ENCODE measurements around the gene IGF2BP2.
A peak's percentile ranks its signal among the peaks of the same experiment; 100 is the strongest.
"Not testable (repeated sequence)": the region's sequence is repeated elsewhere in the genome, so short reads cannot be mapped to it uniquely, and the experiment has no call there.

The IGF2BP2 gene

DNA sequence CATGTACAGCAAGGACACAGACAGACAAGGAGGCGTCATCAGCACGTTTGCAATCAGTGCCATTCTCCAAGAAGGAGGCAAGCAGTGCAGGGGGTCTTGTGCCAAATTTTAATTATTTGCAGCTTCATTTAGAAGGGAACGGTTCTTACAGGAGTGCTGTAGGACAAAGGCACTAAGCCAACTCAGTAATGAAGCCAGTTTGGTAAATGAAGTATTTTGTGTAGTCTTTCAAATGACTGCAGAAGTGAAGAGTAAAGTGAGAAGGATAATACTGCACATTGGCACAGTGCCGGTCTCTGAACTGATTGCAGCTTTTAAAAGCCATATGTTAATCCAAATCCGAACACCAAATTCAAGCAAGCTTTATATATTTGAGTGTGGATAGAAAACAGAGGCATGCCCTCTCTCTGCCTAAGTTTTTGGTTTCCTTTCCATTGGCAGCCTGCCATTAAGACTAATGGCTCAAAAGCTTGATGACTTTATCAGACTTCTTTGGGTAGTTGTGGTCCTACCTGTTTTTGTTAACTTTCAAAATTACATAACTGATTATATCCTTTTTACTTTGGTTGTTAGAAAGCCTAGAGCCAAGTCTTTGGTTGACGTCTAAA is 137.5 kb downstream of the IGF2BP2 start:
- DNase-seq (ENCODE audit: insufficient read length, low spot score) (no peak), FAIRE-seq (no peak)

DNA sequence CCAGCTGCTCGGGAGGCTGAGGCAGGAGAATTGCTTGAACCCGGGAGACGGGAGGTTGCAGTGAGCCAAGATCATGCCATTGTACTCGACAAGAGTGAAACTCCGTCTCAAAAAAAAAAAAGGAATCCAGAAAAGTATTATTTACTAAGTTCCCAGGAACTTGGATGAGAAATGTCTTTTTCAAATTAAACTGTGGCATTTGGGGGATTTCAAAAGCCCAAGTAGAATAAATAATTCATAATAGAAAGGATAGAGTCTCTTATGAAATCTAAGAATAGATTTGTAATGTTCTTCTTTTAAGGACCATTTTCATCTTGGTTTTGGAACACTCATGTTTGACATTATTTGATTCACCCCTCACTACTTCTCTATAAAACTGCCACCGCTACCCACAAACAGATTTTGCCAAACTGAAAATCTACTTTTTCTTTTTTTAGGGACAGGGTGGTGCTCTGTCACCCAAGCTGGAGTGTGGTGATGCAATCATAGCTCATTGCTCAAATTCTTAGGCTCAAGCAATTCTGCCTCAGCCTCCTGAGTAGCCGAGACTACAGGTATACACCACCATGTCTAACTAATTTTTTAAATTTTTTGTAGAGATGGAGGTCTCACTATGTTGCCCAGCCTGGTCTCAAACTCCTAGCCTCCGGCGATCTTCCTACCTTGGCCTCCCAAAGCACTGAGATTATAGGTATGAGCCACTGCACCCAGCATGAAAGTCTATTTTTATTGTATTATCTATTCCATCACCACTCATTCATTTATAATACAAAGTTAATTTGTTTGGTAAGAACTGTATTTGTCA is 139.4 kb downstream of the IGF2BP2 start:
- DNase-seq (ENCODE audit: insufficient read length, low spot score): no peak
- no peak for FAIRE-seq

DNA sequence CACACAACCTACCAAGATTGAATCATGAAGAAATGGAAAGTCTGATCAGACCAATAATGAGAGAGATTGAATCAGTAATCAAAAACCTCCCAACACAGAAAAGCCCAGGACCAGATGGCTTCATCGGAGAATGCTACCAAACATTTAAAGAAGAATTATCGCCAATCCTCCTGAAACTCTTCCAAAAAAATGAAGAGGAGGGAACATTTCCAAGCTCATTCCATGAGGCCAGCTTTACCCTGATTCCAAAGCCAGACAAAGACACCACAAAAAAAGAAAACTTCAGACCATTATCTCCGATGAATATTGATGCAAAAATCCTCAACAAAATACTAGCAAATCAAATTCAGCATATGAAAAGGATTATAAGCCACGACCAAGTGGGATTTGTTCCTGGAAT is 144.6 kb downstream of the IGF2BP2 start:
- DNase-seq (ENCODE audit: insufficient read length, low spot score) (no peak), FAIRE-seq (no peak)

- DNase-seq (ENCODE audit: insufficient read length, low spot score) (no peak), FAIRE-seq (no peak)
Observed at GRCh38 chr3:185678027-185678426, 146.8 kb downstream of the IGF2BP2 start.

DNA sequence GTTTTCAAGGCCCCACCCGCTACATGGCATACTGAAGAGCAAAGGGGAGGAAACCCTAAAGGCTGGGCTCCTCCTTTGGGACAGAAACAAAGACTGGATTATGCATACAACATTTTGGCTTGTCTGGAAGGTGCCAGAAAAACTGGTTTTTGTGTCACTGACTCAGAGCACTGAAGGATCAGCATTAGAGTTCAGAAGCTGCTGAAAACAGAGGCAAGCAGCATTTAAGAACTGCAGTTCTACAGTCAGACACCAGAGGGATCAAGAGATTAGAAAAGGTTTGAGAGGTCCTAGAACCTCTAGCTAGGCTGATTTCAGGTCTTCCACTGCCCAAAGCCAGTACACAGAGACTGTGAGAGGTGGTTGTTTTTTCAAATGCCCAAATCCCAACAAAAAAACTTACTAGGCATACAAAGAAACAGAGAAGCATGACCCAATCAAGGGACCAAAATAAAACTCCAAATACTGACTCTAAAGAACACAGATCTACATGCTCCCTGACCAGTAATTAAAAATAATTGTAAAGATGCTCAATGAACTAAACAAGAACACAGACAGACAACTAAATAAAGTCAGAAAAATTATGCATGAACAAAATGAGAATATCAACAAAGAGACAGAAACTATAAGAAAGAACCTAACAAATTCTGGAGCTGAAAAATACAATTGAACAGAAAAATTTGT is 147.6 kb downstream of the IGF2BP2 start:
- FAIRE-seq (no peak), DNase-seq (ENCODE audit: insufficient read length, low spot score) (peak; percentile 89)

DNA sequence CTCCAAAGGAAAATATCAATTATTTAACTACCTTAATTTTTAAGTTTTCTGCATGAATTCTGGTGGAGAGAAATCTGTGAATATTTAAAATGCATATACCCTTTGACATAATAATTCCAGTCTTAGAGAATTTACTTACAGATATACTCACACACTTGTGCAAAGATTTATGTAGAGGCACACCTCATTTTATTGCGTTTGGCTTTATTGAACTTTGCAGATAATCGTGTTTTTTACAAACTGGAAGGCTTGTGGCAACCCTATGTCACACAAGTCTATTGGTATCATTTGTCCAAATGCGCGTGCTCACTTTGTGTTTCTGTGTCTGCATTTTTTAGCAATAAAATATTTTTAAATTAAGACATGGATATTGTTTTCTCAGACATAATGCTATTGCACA is 157.3 kb downstream of the IGF2BP2 start:
- no peak for DNase-seq (ENCODE audit: insufficient read length, low spot score)
- no peak for FAIRE-seq

- no peak for FAIRE-seq
- no peak for DNase-seq (ENCODE audit: insufficient read length, low spot score)
Observed at GRCh38 chr3:185663929-185664328, 160.9 kb downstream of the IGF2BP2 start.

DNA sequence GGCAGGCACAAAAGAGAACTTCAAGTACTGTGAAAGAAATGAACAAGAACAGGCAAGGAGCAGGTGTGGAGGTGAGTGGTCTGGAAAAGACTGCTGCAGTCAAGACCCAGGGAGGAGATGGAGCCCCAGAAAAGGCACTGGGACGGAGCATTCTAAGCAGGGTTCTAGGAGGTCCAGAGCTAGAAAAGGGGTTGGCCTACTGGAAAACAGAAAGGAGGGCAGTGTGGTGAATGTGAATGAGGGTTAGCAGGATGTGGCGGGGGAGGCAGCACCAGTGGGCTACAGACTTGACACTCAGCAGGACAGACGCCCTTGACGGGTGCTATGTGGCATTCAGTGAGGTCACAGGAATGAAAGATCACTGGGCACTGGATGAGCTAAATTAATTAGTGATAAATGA is 163.1 kb downstream of the IGF2BP2 start:
- FAIRE-seq (no peak), DNase-seq (ENCODE audit: insufficient read length, low spot score) (no peak)

DNA sequence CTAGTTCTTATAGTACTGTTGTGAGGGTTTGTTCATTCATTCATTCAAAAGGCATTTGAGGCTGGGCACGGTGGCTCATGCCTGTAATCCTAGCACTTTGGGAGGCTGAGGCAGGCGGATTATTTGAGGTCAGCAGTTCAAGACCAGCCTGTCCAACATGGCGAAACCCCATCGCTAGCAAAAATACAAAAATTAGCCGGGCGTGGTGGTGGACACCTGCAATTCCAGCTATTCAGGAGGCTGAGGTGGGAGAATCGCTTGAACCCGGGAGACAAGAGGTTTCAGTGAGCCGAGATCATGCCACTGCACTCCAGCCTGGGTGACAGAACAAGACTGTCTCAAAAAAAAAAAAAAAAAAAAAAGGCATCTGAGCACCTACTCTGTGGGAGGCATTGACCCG is 163.5 kb downstream of the IGF2BP2 start:
- FAIRE-seq; DNase-seq (ENCODE audit: insufficient read length, low spot score): not testable (repeated sequence)

DNA sequence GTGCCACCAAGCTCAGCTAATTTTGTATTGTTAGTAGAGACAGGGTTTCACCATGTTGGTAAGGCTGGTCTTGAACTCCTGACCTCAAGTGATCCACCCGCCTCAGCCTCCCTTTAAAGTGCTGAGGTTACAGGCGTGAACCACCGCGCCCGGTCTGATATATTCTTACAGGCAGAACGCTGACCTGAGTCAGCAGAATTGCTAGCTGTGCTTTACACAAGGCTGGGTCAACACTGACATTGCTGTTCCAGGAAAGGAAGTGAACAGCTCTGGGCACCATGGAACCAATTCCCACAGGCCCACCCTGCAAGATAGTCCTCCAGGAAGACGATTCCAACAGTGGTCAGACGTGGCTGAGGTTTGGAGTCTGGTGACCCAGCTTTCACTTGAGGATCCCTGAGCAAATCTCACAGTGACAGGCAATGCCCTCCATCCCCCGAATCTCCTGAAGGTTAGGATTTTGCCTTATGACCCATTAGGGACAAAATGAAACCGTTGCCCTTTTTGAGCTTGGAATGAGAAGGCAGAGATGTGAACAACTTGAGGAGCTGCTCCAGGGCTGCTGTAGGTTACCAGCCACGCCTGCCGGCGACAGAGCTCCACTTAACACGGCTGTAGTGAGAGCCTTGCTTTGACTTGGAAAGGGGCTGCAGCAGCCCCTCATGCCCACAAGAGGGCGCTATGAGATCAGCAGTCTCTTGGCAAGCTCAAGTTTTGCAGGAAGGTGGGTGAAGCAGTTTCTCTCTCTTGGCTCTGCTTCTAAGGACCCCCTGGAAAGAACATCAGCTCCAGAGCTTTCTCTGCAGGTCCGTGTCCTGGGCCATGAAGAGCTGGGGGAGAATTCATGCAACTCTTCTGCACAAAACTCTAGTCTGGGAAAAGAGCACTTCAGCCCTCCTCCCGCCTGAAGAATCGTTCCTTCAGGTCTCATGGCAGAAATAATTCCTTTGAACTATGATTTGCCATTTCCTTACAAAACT is 164.6 kb downstream of the IGF2BP2 start:
- FAIRE-seq (no peak), DNase-seq (ENCODE audit: insufficient read length, low spot score) (peak; percentile 73)

- no peak for FAIRE-seq
- no peak for DNase-seq (ENCODE audit: insufficient read length, low spot score)
Observed at GRCh38 chr3:185658943-185659342, 165.9 kb downstream of the IGF2BP2 start.

DNA sequence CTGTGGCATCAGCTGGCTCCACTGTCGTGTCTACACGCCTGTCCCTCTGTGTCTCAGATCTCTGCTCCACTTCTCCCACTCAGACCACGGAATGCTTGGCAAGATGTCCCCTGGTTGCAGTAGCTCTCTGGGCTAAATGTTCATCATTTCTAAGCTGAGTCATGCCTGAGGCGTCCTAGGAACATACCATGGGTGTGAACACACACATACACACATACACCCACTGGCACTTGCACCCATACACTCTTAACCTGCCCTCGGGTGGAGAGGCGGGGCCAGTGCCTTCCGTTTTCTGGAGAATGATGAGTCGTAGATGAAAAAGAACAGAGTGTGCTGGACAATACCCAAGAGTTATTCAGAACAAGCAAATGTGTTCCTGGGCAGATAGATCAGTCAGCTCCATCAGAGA is 166.3 kb downstream of the IGF2BP2 start:
- DNase-seq (ENCODE audit: insufficient read length, low spot score) (peak; percentile 69), FAIRE-seq (peak; percentile 92)

DNA sequence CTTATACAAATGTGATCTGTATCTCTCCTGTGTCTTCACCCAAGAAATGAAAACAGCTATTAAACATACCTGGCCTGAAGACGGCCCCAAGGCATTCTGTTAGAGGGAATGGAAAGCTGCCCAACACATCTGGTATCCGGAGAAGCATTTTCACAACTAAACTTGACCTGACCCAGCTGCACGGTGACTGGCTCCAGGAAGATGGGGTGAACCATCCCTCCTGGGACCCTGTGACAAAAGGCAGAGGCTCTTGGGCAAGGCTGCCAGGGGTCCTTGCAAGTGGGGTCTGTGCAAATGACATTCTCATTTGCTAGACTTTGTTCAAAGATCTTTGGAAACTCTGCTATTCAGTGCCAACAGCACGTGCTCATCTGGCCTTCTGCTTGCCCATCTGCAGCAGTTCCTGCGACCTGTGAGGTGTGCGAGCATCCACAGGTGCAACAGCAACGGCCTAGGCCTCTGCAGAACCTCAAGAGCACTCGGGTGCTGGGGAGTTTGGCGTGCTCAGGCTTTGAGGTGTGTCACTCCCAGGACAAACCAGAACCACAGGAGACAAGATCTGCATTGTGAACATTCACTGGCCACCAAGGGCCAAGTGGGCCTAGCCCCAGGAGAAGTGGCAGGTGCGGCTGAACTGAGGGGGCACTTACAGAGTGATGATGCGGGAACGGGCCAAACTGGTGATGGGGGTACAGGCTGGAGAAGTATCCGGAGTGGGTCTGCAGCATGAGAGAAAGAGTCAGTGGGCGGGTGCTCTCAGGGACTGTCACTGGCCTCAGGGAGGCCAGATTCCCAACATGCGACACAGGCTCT is 166.9 kb downstream of the IGF2BP2 start:
- DNase-seq (ENCODE audit: insufficient read length, low spot score): no peak

GRCh38 chr3:185657211-185657610 is 167.6 kb downstream of the IGF2BP2 start:
- no peak for DNase-seq (ENCODE audit: insufficient read length, low spot score)
- FAIRE-seq: no peak

More for the DNA sequence above, 166.9 kb downstream of the IGF2BP2 start:
- no peak for FAIRE-seq

DNA sequence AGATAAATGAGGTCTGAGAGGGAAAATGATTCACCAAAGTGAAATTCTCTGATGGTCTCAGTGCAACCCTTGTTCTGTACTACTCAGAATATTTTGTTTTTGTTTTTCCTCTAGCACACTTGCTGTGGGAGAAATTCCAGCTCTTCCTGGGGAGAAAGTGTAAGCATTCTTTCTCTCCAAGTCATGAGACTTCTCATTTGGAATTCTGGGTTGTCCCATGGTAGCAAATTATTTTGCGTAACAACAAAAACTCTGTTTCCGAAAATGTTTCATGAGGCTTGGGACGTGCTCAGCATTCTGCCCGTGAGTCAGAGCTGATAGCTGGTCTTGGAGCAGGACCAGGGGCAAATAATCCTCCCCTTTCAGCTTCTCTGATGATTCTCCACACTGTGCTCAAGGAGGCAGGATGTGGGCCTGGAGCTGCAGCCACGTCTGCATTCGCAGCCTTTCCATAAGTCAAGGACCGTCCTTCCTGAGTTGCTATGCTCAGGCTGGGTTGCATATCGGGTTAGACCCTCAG is 168.5 kb downstream of the IGF2BP2 start:
- FAIRE-seq (no peak), DNase-seq (ENCODE audit: insufficient read length, low spot score) (peak; percentile 80)

- DNase-seq (ENCODE audit: insufficient read length, low spot score): no peak
- no peak for FAIRE-seq
Observed at GRCh38 chr3:185655426-185656320, 169.2 kb downstream of the IGF2BP2 start.

DNA sequence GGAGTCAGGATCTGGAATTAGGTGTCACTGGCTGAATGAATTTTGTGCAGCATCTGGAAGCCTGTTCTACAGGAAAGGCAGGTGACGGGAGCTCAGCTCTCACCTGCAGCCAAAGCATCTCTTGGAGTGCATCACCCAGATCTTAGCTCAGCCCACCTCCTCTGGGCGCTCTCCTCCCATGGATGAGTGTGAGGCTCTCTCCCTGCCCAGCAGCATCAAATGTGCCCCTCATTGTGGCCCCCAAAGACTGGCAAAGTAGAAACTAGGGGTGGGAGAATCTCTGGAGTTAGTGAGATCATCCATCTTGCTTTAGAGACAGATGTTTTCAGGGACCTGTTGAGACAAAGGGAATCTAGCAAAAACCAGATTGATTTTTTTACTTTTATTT is 170.1 kb downstream of the IGF2BP2 start:
- FAIRE-seq (no peak), DNase-seq (ENCODE audit: insufficient read length, low spot score) (no peak)

DNA sequence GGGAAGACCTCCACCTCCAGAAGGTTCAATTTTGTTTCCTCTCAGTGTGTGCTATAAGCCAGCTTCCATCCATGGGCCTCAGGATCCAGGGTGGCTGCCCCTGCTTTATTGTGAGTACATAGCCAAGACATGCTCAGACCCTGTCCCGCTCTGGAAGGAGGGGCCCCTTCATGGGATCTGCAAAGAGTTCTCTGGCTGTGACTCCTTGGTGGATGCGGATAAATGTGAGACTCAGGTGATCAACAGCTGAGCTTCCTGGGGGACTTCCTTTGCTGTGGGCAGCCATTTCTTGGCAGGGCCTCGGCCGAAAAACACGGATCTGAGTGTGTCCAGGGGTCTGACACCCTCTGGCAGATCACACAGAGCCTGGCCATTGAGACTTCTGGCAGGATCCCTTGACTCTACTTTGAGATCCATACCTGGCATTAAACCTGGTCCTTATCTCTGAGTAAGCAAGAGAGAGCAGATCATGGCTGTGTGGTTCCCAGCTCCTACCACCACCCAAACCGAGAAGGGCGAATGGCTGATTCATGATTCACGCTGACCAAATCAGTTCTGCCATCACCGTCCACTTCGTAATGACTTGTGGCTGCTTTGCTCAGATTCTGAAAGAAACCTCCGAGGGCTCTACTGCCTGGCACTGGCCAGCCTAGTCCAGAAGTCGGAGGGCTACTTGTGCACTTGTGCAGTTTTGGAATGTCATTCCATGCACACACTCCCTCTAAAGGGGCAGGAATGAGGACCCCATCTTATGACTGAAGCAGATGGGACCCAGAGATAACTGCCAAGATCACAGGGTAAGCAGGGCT is 170.7 kb downstream of the IGF2BP2 start:
- peak; percentile 20 for FAIRE-seq

More for the DNA sequence above, 170.7 kb downstream of the IGF2BP2 start:
- DNase-seq (ENCODE audit: insufficient read length, low spot score): no peak
